A549 treated with AZD2906 at 1 μM for 4 hours (cell line): ENCODE data around the gene EHMT2. TPM values are rescaled to one million over a fixed set of nuclear protein-coding genes. Genes with fewer than 3 reads are reported as not detected.

Experiments
- total RNA-seq: library from RNA; stranded (reverse); fragments of 200-300 nt; extraction: Qiagen RNA extraction; gene quantifications from 5 replicates; pipeline ENCODE4 v1.2.3, GENCODE V29; 2022

EHMT2 gene
- 21.5 to 29.0 TPM (median 26.5 TPM) in 5 replicates for total RNA-seq

GRCh38 chr6:31897612-31898382, at the start of gene EHMT2:
EHMT2 (minus strand) TSS chr6:31897698; CDS start chr6:31897677, 21 bp downstream.

GRCh38 chr6:31945507-31946369, 48.2 kb upstream of the EHMT2 start, which contains the start of gene CFB:
CFB (plus strand) TSS chr6:31946095; CDS start chr6:31946222, 127 bp downstream.

DNA sequence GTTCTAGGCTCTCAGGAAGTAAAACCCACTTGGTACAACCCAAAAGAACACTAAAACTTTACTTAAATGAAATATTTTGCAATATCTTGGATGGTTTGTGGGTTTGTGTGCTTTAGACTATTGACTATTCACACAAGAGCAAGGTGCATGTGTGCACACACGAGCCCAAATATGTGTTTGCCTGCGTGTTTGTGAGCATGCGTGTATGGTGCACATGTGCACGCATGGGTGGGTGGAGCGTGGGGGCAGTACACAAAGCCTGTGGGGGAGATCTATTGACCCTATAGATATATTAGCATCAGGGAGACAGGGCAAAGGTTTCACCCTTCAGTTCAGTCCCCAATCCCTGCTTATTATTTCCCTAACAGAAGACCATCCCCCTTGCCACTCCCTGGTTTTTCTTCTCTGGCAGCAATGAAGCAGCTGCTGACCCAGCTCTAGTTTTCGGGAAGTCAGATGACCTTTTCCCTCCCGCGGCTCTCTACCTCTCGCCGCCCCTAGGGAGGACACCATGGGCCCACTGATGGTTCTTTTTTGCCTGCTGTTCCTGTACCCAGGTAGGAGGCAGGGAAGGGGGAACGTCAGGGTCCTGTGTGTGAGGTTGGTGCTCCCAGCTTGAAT, 29.9 kb upstream of the EHMT2 start, which contains the start of gene C2:
C2 (plus strand) TSS at position 476 of the 621 bp plus-strand sequence; CDS start at position 512, 36 bp downstream.

GRCh38 chr6:31901953-31902643, 4.6 kb upstream of the EHMT2 start, which contains the start of gene ZBTB12:
ZBTB12 (minus strand) TSS chr6:31902086; CDS start chr6:31901305, 781 bp downstream.

DNA sequence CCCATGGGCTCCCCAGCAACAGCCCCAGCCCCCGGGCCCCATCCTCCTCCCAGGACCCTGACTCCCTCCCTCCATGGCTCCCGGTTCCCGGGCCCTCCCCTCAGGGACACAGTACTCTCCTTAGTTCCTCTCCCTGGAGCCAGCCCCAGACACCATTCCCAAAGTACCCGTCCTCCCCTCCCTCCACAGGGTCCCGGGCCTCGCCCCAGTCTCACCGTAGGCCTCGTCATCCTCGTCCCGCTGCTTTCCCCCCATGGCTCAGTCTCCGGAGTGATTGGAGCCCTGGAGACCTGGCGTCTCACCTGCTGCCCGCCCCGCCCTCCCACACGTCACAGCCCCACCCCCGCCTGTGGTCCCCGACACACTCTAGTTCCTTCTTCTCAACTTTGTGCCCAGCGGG, 18.8 kb downstream of the EHMT2 start, which contains the start of gene SLC44A4:
SLC44A4 (minus strand) TSS at position 272 of the 400 bp plus-strand sequence; CDS start at position 255, 17 bp downstream.

GRCh38 chr6:31862344-31863235, 34.9 kb downstream of the EHMT2 start, which contains the start of gene NEU1:
NEU1 (minus strand) TSS chr6:31862821; CDS start chr6:31862776, 45 bp downstream.

Other genes with a start within 250 kb of the EHMT2 start
- gene BAG6, start 245.0 kb downstream of the EHMT2 start, total RNA-seq, result 117 to 150 TPM (median 136 TPM) in 5 replicates
- 2.9 to 3.7 TPM (median 3.1 TPM) in 5 replicates for gene APOM, start 241.8 kb downstream of the EHMT2 start, total RNA-seq
- 11.3 to 12.4 TPM (median 11.9 TPM) in 5 replicates for gene C6orf47, start 236.9 kb downstream of the EHMT2 start, total RNA-seq
- 7.8 to 11.3 TPM (median 10.1 TPM) in 5 replicates for gene GPANK1, start 232.7 kb downstream of the EHMT2 start, total RNA-seq
- 169 to 183 TPM (median 179 TPM) in 5 replicates for gene CSNK2B, start 231.6 kb downstream of the EHMT2 start, total RNA-seq
- 2.7 to 4.2 TPM (median 3.2 TPM) in 5 replicates for gene LY6G5B, start 227.7 kb downstream of the EHMT2 start, total RNA-seq
- 1.2 to 1.7 TPM (median 1.4 TPM) in 5 replicates for gene LY6G5C, start 216.6 kb downstream of the EHMT2 start, total RNA-seq
- 14.2 to 17.5 TPM (median 16.7 TPM) in 5 replicates for gene ABHD16A, start 194.4 kb downstream of the EHMT2 start, total RNA-seq
- not detected in 5 replicates for gene LY6G6F, start 190.8 kb downstream of the EHMT2 start, total RNA-seq
- not detected in 5 replicates for gene LY6G6D, start 182.3 kb downstream of the EHMT2 start, total RNA-seq
- 0.08 to 0.14 TPM (median 0.09 TPM) in 3 of 5 replicates, not detected in the others for gene LY6G6C, start 176.0 kb downstream of the EHMT2 start, total RNA-seq
- not detected in 5 replicates for gene MPIG6B, start 174.3 kb downstream of the EHMT2 start, total RNA-seq
- 25.2 to 32.8 TPM (median 28.6 TPM) in 5 replicates for gene DDAH2, start 168.4 kb downstream of the EHMT2 start, total RNA-seq
- gene CLIC1, start 161.2 kb downstream of the EHMT2 start, total RNA-seq, result 467 to 486 TPM (median 475 TPM) in 5 replicates
- gene MSH5, start 157.7 kb downstream of the EHMT2 start, total RNA-seq, result 10.5 to 14.8 TPM (median 11.7 TPM) in 5 replicates
- gene SAPCD1, start 135.0 kb downstream of the EHMT2 start, total RNA-seq, result 1.6 to 4.2 TPM (median 3.1 TPM) in 5 replicates
- 1.3 to 1.9 TPM (median 1.5 TPM) in 5 replicates for gene VWA7, start 120.4 kb downstream of the EHMT2 start, total RNA-seq
- 49.3 to 54.8 TPM (median 53.0 TPM) in 5 replicates for gene VARS1, start 101.9 kb downstream of the EHMT2 start, total RNA-seq
- gene LSM2, start 90.7 kb downstream of the EHMT2 start, total RNA-seq, result 43.6 to 61.8 TPM (median 59.8 TPM) in 5 replicates
- gene HSPA1L, start 82.4 kb downstream of the EHMT2 start, total RNA-seq, result 1.2 to 1.7 TPM (median 1.4 TPM) in 5 replicates
- gene HSPA1A, start 82.2 kb downstream of the EHMT2 start, total RNA-seq, result 132 to 240 TPM (median 186 TPM) in 5 replicates
- 94.0 to 169 TPM (median 135 TPM) in 5 replicates for gene HSPA1B, start 70.0 kb downstream of the EHMT2 start, total RNA-seq
- gene NEU1, start 34.9 kb downstream of the EHMT2 start, total RNA-seq, result 24.3 to 33.7 TPM (median 27.9 TPM) in 5 replicates
- 0.05 TPM in 3 of 5 replicates, not detected in the others for gene SLC44A4, start 18.7 kb downstream of the EHMT2 start, total RNA-seq
- 2.9 to 4.5 TPM (median 3.8 TPM) in 5 replicates for gene ZBTB12, start 4.4 kb upstream of the EHMT2 start, total RNA-seq
- gene C2, start 30.0 kb upstream of the EHMT2 start, total RNA-seq, result 0.20 to 0.34 TPM (median 0.23 TPM) in 5 replicates
- gene CFB, start 48.4 kb upstream of the EHMT2 start, total RNA-seq, result 1.3 to 3.0 TPM (median 2.0 TPM) in 5 replicates
- 73.0 to 92.7 TPM (median 76.9 TPM) in 5 replicates for gene NELFE, start 61.3 kb upstream of the EHMT2 start, total RNA-seq
- 19.9 to 23.7 TPM (median 22.8 TPM) in 5 replicates for gene SKIC2, start 61.5 kb upstream of the EHMT2 start, total RNA-seq
- 11.1 to 13.8 TPM (median 11.8 TPM) in 5 replicates for gene DXO, start 74.4 kb upstream of the EHMT2 start, total RNA-seq
- 0.80 to 1.1 TPM (median 0.93 TPM) in 5 replicates for gene C4A, start 84.4 kb upstream of the EHMT2 start, total RNA-seq
- 0.58 to 1.2 TPM (median 0.96 TPM) in 5 replicates for gene C4B, start 117.1 kb upstream of the EHMT2 start, total RNA-seq
- 0.06 TPM in 1 of 5 replicates, not detected in the others for gene CYP21A2, start 140.7 kb upstream of the EHMT2 start, total RNA-seq
- gene TNXB, start 211.6 kb upstream of the EHMT2 start, total RNA-seq, result 0.48 to 0.71 TPM (median 0.56 TPM) in 5 replicates
- gene ATF6B, start 230.5 kb upstream of the EHMT2 start, total RNA-seq, result 27.8 to 35.4 TPM (median 34.3 TPM) in 5 replicates
- 6.0 to 7.8 TPM (median 6.8 TPM) in 5 replicates for gene FKBPL, start 232.6 kb upstream of the EHMT2 start, total RNA-seq